Parathyroid adenoma (tissue), 2 donors: ENCODE measurements around the gene MMS19.

Source experiments
- H2AFZ ChIP-seq: fragments of 300-600 bp; sonication (generic); one replicate; pipeline ENCODE4 v1.7.0; 2017; ENCODE audit warnings: antibody characterized with exemption, mild to moderate bottlenecking
- H3K27ac ChIP-seq: fragments of 300-600 bp; sonication (generic); one replicate; pipeline ENCODE4 v1.7.0; 2017
- H3K27me3 ChIP-seq: fragments of 300-600 bp; sonication (generic); one replicate; pipeline ENCODE4 v1.7.0; 2017; ENCODE audit warnings: low read length; ENCODE audit not compliant: control insufficient read depth, insufficient read depth
- H3K36me3 ChIP-seq: fragments of 300-600 bp; sonication (generic); one replicate; pipeline ENCODE4 v1.7.0; 2017; ENCODE audit warnings: low read length; ENCODE audit not compliant: control insufficient read depth, insufficient read depth
- H3K4me1 ChIP-seq: fragments of 300-600 bp; sonication (generic); one replicate; pipeline ENCODE4 v1.7.0; 2017; ENCODE audit warnings: control low read depth
- H3K4me2 ChIP-seq: fragments of 300-600 bp; sonication (generic); one replicate; pipeline ENCODE4 v1.7.0; 2017; ENCODE audit warnings: low read length
- H3K4me3 ChIP-seq: fragments of 300-600 bp; sonication (generic); one replicate; pipeline ENCODE4 v1.7.0; 2017; ENCODE audit warnings: low read depth, low read length
- H3K79me2 ChIP-seq: fragments of 300-600 bp; sonication (generic); one replicate; pipeline ENCODE4 v1.7.0; 2017; ENCODE audit warnings: control low read depth
- H3K9ac ChIP-seq: fragments of 300-600 bp; sonication (generic); one replicate; pipeline ENCODE4 v1.7.0; 2017; ENCODE audit warnings: mild to moderate bottlenecking
- H3K9me3 ChIP-seq: fragments of 300-600 bp; sonication (generic); one replicate; pipeline ENCODE4 v1.7.0; 2017; ENCODE audit warnings: low read length; ENCODE audit not compliant: control insufficient read depth
- CTCF ChIP-seq: fragments of 300-600 bp; sonication (generic); IDR thresholded peaks from one replicate; pipeline ENCODE4 v1.7.0; 2017; ENCODE audit warnings: antibody characterized with exemption, mild to moderate bottlenecking
- donor health status: primary hyperparathyroidism.

MMS19 gene

DNA sequence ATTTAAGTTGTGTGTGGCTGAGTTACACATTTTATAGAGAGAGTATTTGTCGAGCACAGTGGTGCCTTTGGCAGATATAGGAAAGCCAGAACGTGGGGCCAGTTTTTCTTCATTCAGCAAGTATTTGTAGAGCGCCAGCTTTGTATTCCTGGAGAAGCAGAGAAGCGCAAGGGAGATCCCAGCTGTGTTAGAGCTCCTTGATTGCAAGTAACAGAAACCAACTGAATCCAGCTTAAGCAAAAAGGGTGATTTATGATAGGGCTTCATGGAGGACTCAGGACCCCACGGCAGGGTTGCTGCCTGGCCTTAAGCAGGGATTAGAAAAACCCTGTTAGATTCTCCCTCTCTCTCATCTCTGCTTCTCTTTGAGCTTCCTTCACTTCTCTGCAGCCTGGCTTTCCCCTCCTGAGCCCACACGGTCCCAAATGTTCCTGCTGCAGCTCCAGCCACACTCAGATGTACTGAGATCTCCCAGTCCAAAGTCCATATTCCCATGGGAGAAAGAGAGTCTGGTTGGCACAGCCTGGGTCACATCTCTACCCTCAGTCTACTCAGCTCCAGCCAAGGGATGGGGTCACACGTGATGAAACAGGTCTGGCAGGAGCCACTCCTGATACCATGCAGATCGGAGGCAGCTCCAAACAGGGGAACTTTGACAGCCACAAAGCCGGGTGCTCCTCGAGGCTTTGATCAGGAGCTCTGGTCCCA lies 17.2 kb upstream of the MMS19 start:
- H3K36me3 ChIP-seq: no peaks in the 10 kb centered on the region
- H3K9ac ChIP-seq: no peak overlapping the region

DNA sequence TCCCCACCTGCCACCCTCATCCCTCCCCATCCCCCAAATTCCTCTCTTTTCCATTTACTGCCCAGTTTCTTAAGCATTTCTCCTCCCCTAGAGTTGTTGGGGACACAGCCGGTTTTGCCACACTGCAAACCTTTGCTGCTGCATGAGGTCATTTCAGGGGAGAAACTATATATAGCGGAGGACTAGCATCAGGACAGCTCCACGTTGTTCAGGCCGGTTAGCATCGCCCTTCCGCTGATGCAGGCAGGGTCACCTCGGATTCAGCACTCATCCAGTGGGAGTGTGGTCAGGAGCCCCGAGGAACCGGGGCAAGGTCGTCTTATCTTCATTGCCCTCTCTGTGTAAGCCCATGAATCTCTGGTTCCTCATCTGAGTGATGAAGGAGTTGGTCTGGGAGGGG lies 16.1 kb upstream of the MMS19 start:
- H3K79me2 ChIP-seq: peaks cover 14% of the 10 kb centered on the region
- TF ChIP-seq CTCF: no peak
- no peak overlapping the region for H3K4me3 ChIP-seq
- H3K27ac ChIP-seq: no peak overlapping the region
- no peak overlapping the region for H2AFZ ChIP-seq
- no peaks in the 10 kb centered on the region for H3K9me3 ChIP-seq
- H3K4me2 ChIP-seq: no peak overlapping the region
- H3K9ac ChIP-seq: no peak overlapping the region
- H3K4me1 ChIP-seq: no peaks in the 10 kb centered on the region
- no peaks in the 10 kb centered on the region for H3K27me3 ChIP-seq
- H3K36me3 ChIP-seq: no peaks in the 10 kb centered on the region

More for the DNA sequence above, 17.2 kb upstream of the MMS19 start:
- no peak overlapping the region for H2AFZ ChIP-seq
- H3K4me3 ChIP-seq: no peak overlapping the region
- no peak overlapping the region for H3K27ac ChIP-seq
- H3K27me3 ChIP-seq: no peaks in the 10 kb centered on the region
- peaks cover 20% of the 10 kb centered on the region for H3K79me2 ChIP-seq
- TF ChIP-seq CTCF: no peak
- no peaks in the 10 kb centered on the region for H3K9me3 ChIP-seq
- no peak overlapping the region for H3K4me2 ChIP-seq
- H3K4me1 ChIP-seq: no peaks in the 10 kb centered on the region

- Histone ChIP-seq H3K9me3 (no peaks in the 10 kb centered on the region), H3K4me1 (no peaks in the 10 kb centered on the region), H3K27me3 (no peaks in the 10 kb centered on the region), H3K9ac (no peak overlapping the region), H3K36me3 (no peaks in the 10 kb centered on the region), H3K4me2 (no peak overlapping the region), H3K79me2 (peaks cover 15% of the 10 kb centered on the region), H3K4me3 (no peak overlapping the region), H3K27ac (no peak overlapping the region), H2AFZ (no peak overlapping the region)
- no peak for TF ChIP-seq CTCF
Measured at GRCh38 chr10:97512993-97513392, 14.8 kb upstream of the MMS19 start.

DNA sequence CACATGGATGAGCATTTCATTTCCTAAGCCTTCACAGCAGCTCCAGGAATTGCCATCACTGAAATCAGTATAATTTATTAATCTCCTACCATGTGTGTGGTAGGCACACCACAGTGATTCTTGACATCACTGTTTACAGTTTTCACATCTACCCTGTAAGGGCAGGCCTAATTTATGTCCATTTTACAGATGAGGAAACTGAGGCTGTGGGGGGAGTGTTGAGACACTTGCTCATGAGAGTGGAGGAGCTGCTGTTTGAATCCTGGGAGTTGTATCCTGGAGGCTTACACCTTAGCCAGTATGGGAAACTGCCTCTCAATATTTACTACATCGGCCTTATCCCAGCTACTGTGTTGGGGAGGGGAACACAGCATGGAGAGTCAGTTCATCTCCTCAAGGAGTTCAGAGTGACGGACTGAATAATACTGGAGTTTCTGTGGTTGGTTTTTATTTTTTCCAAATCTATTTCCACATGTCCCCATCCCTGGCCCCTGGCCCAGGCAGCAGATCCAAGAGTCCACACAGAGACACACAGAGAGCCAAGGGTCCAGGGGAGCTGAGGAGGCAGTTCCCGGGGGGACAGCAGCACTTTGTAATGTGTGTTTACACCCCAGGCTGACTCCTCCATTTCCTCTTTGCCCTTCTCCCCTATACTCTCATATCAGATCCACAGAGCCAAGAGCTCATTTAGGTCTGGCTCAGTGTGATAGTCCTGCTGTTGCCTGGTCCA lies 13.7 kb upstream of the MMS19 start:
- H3K27me3 ChIP-seq: no peaks in the 10 kb centered on the region
- peaks cover 16% of the 10 kb centered on the region for H3K79me2 ChIP-seq
- no peak overlapping the region for H3K4me3 ChIP-seq
- H2AFZ ChIP-seq: no peak overlapping the region
- H3K36me3 ChIP-seq: no peaks in the 10 kb centered on the region
- no peak overlapping the region for H3K4me2 ChIP-seq
- H3K4me1 ChIP-seq: no peaks in the 10 kb centered on the region
- H3K27ac ChIP-seq: no peak overlapping the region
- no peak for TF ChIP-seq CTCF
- no peaks in the 10 kb centered on the region for H3K9me3 ChIP-seq
- H3K9ac ChIP-seq: no peak overlapping the region
